GM21737 (cell line): Measurements from ENCODE around the gene TMUB2.
"Not testable (repeated sequence)": the region's sequence is repeated elsewhere in the genome, so short reads cannot be mapped to it uniquely, and the experiment has no call there.

Experiments
- ATAC-seq: cut with Tn5 transposase; IDR thresholded peaks from one replicate; pipeline ENCODE4 v1.9.1; 2021; ENCODE audit warnings: mild to moderate bottlenecking, moderate library complexity; ENCODE audit not compliant: unreplicated experiment

TMUB2 gene

DNA sequence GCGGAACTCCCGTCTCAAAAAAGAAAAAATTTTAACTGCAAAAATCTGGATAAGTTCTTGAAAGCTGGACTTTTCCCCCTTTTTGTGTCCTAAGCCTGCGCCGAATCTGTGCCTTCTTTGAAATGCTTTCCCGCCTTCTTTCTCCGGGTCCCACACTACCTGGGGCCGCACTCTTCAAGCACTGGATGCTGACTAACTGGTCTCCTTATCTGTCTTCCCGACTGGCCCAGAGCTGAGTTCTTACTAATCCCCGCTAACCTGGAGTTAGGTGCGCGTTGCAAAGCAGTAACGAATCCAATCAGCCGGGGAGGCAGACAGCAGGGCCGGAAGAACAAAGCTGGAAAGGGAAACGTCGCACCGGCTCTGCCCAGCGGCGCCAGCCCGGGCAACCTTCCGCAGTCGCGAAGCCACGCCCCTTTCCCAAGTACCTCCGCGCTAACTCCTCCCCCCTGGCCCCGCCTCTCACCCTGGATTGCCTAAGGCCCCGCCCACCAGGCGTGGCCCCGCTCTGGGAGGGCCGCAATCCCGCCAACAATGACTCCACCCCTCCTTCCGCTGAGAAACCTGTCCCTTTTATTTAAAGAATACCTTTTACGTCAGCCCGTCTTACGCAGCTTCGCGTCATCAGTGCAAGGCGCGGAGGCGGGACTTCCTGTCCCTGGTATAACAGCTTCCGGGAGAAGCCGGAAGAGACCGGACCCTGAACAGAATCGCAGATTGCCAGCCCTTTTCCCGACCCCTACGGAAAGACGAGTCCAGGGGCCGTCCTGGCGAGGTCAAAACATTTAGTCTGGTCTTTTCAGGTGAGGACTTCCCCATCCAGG lies at the start of gene TMUB2:
TSS of gene TMUB2 (plus strand) at position 666 of the 824 bp plus-strand sequence. CDS start 737 bp downstream, outside the sequence.
- ATAC-seq: peak; percentile 82

DNA sequence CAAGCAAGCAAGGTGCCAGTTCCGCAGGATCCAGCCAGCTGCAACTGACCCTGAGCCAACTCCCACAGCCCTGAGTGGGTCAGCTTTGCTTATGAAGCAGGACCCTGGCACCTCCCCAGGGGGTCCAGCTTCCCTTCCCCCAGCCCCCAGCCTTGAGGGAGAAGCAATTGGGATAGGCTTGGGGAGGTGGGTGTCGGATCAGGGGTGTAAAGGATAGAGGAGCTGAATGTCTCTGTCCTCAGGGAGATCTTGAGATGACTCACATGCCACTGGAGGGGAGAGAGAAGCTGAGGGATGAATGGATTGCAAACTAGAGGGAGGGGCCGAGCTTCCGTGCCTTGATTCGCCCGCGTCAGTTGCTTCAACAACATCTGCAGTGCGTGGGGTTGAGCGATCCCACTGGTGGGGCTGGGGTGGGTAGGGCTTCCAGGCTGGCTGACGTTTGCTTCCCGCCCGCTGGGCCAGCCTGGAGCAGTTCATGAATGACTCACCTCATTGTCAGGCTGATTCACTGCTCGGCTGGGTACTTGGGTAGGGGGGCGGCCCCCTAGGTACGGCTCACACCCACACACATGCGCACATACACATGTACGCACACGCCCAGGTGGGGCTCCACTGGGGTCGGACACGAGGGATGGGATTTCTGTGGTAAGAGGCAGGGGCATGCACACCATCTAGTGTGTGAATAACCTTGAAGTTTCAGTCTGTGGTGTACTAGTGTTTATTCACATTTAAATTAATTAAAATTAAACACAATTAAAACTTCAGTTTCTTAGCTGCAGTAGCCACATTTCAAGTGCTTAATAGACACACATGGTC lies 48.7 kb upstream of the TMUB2 start:
- no peak for ATAC-seq

DNA sequence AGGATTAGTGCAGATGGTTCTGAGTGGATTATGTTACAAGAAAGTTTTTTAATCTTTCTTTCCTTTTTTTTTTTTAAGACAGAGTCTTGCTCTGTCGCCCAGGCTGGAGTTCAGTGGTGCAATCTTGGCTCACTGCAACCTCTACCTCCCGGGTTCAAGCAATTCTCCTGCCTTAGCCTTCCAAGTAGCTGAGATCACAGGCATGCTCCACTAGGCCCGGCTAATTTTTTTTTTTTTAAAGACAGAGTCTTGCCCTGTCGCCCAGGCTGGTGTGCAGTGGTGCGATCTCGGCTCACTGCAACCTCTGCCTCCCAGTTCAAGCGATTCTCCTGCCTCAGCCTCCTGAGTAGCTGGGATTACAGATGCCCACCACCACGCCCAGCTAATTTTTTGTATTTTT lies 42.9 kb upstream of the TMUB2 start:
- not testable (repeated sequence) for ATAC-seq

DNA sequence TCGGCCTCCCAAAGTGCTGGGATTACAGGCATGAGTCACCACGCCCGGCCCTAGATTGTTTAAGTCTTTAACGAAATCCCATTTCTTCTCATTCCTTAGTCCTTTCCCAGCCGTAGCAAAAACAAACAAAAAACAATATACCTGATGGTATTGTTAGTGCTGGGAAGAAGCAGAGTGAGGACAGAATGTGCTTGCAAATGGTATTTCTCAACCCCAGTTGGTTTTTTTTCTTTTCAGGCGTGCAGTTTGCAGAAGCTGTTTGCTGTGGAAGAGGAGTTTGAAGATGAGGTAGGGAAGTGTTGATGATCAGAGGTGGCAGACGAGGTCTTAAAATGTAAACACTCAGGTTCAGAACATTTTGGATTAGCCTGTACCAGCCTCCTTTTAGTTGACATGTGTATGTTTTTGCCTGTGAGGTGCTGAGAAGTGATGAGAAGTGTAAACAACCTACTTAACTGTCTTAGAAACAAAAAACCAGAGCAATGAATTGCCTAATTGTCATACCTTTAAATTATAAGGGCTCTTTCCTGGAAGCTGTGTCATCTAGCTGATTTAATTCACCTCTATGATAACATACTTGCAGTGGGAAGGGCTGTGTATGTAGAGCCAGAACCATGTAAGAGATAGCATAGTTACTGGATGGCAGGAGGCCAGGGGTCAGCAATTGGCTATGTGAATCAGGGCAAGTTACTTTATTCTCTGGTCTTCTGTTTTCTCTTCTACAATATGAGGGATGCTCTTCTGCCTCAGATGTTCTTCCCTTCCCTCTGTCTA lies 41.6 kb upstream of the TMUB2 start:
- ATAC-seq: no peak

DNA sequence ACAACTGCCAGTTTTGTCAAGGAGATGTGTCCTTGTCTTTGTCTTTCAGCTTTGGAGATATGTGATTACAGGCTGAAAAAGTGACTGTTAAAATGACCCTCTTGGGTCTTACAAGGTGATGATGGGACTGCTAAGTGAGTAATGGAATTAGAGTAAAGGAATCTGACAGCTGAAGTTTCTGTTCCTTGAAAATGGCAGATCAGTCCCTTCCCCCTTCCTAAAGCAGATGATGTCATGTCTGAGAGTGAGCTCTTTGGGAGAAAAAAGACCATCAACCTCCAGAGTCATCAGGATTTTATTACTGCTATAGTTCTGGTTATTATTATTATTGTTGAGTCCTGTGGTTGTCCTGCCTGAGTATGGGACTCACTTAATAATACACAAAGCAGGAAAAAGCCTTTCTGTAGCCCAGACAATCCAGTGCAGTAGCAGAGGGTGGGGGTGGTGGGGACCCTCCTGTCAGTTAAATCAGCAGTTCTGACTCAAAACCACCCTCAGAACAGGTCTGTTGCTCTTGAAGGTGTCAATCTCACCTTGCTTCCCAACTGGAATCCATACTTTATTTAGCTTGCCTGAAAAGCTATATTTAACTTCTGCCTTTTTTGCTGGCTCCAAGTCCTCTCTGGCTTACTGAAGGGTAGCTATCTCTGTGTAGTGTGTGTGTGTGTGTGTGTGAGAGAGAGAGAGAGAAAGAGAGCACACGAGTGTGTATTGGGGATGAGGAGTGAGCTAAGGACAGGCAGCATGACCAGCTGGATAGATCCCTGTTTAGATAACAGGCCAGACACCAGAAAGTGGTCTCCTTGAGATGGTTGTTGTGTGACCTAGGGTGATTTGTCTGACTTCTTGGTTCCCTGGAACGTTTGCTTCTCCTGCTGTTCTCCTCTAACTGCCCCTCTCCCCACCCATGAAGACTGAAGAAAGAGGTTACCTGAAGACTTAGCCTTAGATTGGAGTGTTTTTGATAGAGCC lies 40.1 kb upstream of the TMUB2 start:
- no peak for ATAC-seq

DNA sequence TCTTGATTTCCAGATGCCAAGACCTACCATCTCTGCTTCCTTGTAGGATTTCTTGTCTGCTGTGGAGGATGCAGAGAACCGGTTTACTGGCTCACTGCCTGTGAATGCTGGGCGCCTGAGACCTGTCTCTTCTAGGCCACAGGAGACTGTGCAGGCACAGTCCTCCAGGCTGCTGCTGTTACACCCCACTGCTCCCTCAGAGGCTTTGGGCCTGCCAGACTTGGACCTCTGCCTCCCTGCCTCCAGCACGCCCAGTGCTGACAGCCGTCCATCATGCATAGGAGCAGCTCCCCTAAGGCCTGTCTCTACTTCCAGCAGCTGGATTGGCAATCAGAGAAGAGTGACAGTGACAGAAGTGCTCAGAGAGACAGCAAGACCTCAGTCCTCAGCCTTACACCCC lies 39.0 kb upstream of the TMUB2 start:
- no peak for ATAC-seq

DNA sequence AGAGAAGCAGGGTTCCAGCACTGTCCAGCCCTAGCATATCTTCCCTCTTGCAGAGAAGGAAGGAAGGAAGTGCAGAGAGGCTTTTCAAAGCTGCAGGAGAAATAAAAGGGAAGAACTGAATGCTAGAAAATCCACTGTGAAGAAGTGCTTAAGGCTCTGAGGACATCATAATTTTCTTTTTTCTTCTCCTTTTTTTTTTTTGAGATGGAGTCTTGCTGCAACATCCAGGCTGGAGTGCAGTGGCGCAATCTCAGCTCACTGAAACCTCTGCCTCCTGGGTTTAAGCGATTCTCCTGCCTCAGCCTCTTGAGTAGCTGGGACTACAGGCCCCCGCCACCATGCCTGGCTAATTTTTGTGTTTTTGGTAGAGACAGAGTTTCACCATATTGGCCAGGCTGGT lies 37.7 kb upstream of the TMUB2 start:
- ATAC-seq: not testable (repeated sequence)

DNA sequence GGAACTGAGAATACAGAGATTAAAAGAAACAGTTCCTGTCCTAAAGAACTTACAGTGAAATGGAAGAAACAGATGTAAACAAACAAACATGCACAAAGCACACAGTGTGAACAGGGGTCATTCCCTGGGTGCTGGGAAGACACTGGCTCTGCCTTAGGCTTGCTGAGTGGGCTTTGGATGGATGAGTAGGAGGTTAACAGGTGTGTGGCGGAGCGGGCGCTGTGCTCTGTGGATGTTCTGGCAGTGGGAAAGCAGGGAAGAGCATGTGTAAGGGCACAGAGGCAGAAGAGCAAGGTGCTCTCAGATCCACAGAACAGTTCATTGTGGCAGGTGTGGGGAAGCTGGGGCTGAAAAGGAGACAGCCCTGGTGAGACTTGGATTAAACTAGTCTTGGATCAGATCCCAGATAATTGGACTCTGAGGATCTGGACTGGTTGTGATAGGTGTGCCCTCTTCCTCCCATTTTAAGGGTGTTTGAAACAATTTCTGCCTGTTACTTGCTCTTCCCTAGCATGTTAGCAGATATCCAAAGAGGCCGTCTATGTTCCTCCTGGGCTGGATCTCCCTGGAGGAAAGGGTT lies 36.9 kb upstream of the TMUB2 start:
- no peak for ATAC-seq

DNA sequence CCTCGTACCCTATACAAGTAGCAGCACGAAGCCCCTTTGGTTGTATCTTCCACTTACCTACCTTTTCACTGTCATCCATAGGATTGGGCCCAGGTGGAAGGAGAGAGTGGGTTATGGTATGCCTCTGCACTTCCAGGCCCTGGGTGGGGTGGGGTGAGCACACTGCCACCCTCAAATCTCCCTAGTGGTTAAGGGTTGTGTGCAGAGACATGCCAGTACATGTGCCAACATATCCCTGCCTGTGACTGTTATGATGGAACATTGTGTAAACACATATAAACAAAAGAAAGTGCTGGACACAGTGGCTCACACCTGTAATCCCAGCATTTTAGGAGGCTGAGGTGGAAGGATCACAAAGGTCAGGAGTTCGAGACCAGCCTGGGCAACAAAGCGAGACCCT lies 33.9 kb upstream of the TMUB2 start:
- no peak for ATAC-seq

DNA sequence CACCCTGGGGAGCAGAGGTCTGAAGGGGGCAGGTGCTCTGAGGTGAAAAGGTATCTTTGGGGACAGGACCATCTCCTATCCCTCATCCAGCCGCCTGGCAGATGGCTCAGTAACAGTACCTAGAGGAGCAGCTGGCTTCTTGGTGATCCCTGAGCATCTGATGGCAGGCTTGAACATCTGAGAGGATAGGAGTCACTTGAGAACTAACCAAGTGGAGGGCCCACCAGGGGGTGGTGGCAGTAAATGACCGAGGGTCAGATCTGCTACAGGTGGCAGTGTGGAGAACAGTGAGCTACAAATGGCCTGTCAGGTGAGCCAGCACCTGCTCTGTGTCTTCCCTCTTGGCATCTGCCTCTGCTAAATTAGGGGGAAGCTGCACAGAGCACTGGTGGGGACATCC lies 31.3 kb upstream of the TMUB2 start:
- ATAC-seq: no peak

DNA sequence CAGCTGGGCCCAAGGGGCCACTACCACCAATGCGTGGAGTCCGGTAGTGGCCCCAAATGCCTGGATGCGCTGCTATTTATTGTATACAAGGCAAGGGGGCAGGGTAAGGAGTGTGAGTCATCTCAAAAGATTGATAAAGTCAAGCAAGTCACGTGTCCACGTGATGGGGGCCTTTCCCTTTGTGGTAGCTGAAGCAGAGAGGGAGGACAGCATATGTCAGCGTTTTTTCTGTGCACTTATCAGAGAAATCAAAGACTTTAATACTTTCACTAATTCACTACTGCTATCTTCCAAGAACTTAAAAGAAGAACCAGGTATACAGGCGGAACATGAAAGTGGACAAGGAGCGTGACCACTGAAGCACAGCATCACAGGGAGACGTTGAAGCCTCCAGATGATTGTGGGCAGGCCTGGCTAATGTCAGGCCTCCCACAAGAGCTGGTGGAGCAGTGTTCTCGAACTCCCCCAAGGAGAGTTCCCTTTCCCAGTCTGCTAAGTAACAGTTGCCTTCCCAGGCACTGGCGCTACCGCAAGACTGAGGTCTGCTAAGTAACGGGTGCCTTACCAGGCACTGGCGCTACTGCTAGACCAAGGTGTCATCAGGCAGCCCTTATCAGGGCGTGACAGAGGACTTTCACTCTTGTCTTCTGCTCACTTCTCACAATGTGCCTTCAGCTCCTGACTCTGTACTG lies 27.1 kb upstream of the TMUB2 start:
- no peak for ATAC-seq

DNA sequence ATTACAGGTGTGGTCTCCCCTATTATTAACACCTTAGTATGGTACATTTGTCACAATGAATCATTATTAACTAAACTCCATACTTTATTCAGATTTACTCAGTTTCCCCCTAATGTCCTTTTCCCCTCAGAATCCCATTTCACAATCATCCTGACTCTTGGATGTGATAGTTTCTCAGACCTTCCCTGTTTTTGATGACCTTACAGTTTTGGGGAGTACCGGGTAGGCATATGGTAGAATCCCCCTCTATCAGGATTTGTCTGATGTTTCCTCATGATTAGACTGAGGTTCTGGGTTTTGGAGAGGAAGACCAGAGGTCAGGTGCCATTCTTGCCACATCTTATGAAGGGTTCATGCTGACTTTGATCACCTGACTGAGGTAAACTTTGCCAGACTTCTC lies 22.3 kb upstream of the TMUB2 start:
- ATAC-seq: no peak

DNA sequence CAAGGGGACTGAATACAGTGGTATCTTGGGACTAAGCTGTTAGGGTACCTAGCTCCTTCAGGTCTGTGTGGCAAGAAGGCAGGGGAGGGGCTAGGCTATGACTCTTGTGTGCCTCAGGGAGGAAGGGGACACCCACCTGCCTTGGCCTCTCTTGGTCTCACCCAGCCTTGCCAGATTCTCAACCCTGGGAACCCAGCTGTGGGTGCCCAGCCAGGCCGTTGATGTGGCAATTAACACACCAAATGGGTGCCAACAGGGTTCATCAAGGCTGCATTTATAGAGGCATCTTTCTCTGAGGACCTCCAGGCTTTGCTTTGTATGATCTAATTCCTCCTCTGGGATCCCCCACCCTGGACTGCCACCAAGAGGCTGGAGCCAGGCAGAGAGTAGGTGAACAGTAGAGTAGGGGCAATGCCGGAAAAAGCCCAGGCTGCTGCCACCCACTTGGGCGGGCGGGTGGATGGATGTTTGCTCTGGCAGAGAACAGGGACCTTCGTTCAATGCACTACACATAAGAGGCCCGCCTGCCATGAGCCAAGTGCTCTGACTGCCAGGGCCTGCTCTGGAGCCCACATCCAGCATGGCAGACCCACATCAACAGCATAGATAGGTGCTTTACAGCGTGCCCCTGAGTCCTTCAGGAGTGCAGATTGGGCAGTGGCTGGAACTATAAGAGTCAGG lies 19.5 kb upstream of the TMUB2 start:
- ATAC-seq: no peak

DNA sequence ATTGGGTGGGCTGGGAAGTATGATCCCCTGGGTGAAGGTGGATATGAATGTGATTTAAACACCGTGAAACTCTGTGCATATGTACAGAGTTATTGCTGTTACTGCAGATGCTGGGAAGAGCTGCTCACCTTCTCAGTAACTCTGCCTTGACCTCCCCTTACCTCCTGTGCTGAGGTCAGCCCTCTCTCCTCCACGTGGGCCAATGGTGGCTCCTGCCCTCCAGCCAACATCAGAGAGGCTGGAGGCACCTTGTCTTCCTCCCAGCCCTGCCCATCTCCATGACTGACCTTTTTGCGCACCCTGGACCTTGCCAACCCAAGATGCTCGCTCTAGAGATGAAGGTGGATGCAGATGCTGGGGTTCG lies 16.7 kb upstream of the TMUB2 start:
- ATAC-seq: no peak

DNA sequence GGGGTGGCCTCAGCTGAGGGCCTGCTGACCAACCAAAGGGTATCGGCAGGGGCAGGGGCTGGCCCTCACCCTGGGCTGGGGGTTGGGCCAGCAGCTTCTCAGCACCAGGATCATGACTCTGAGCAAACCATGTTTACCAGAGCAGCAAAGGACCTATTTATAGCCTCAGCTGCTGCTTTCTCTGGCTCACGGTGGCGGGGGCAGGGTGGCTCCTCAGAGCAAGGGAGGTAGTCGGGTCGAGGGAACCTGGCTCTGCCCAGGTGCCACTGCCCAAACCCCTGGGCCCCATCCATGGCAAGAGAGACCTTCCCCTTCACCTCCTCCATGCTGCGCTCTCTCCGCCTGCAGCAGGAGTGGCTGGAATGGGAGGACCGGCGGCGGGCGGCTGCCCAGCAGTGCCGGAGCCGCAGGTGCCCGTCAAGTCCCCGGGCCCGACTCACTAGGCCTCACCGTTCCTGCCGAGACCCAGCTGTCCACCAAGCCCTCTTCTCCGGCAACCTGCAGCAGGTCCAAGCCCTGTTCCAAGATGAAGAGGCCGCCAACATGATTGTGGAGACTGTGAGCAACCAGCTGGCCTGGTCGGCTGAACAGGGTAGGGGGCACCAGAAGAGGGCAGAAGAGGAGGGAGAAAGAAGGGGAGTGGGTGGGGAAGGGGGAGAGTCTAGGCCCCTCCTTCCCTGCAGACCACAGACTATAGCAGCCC lies 16.1 kb upstream of the TMUB2 start, which contains the start of gene ASB16:
TSS of gene ASB16 (plus strand) at position 206 of the 703 bp plus-strand sequence. CDS start at position 292, 86 bp downstream.
- no peak for ATAC-seq

DNA sequence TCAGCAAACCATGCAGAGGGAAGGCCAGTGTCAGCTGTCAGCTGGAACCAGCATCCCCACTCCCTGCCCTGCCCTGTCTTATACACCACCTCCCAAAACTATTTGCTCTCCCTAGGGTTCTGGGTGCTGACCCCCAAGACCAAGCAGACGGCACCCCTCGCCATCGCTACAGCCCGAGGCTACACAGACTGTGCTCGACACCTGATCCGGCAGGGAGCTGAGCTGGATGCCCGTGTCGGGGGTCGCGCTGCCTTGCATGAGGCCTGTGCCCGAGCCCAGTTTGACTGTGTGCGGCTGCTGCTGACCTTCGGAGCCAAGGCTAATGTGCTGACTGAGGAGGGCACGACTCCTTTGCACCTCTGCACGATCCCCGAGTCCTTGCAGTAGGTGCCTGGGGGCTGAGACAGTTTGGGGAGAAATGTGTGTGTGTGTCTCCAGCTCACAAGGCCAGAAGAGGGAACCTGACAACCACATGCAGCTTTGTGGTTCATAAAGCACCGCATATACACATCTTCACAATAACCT lies 14.8 kb upstream of the TMUB2 start:
- ATAC-seq: no peak

DNA sequence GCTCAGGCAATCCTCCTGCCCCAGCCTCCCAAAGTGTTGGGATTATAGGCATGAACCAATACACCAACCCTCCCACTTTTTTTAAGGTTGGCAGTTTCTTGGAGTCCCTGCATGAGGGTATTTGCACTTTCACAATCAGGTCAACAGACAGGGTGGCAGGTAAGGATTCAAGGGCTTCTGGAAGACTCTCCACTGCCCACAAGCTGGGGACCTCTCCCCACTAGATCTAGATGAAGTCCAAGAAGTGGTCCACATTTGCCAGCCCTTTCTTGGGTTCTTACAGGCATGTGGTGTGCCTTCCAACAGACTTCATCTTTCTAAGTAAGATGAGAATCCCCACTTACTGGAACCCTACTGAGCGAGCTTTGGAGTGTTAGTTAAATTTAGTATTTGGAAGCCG lies 12.3 kb upstream of the TMUB2 start:
- no peak for ATAC-seq

DNA sequence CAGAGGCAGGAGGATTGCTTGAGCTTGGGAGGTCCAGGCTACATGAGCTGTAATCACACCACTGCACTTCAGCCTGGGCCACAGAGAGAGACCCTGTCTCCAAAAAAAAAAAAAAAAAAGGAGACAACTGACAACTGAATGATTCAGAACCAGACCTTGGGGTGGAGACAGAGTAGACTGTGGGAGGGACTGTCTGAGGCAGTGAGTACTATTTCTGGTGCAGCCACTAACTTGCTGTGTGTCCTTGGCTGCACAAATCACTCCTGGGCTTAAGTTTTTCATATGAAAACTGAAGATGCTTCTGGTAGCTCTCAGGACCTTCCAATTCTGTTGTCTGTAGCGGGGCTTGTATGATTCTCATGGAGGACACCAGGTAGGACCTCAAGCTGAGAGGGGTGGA lies 10.5 kb upstream of the TMUB2 start:
- no peak for ATAC-seq
